C4-2B (cell line): Measurements from ENCODE around the gene TMEM134.

Experiments used
- H3K27ac ChIP-seq: fragments of 450-650 bp; 2 replicates; pipeline ENCODE4 v1.5.1; 2017
- CTCF ChIP-seq: fragments of 450-650 bp; conservative IDR thresholded peaks from 2 replicates; pipeline ENCODE4 v1.5.1; 2017; ENCODE audit warnings: mild to moderate bottlenecking
- ZFX ChIP-seq: fragments of 450-650 bp; IDR thresholded peaks from 2 replicates; pipeline ENCODE4 v1.6.1; 2017

Gene TMEM134

GRCh38 chr11:67465189-67465510, 3.9 kb downstream of the TMEM134 start:
- TF ChIP-seq CTCF (no peak), ZFX (no peak)
- H3K27ac ChIP-seq: peak overlapping the region; percentile 97

GRCh38 chr11:67464411-67465188, 4.5 kb downstream of the TMEM134 start:
- TF ChIP-seq ZFX: 0 out of 2 replicates have a peak, but pooled peaks have one; percentile 40
- TF ChIP-seq CTCF: no peak
- H3K27ac ChIP-seq: peak overlapping the region; percentile 97

GRCh38 chr11:67463680-67464410, 5.2 kb downstream of the TMEM134 start:
- H3K27ac ChIP-seq: peak overlapping the region; percentile 97
- TF ChIP-seq ZFX: no peak; the same call in 1 of the 2 replicates
- no peak for TF ChIP-seq CTCF

GRCh38 chr11:67463186-67463585, 5.9 kb downstream of the TMEM134 start:
- peak overlapping the region; percentile 97 for H3K27ac ChIP-seq
- TF ChIP-seq CTCF: no peak

- no peak overlapping the region for H3K27ac ChIP-seq
- TF ChIP-seq ZFX (no peak), CTCF (no peak)
Observed at GRCh38 chr11:67458266-67458665, 10.8 kb downstream of the TMEM134 start.

GRCh38 chr11:67457453-67457852, 11.6 kb downstream of the TMEM134 start:
- TF ChIP-seq CTCF: no peak
- no peak for TF ChIP-seq ZFX
- H3K27ac ChIP-seq: no peak overlapping the region

DNA sequence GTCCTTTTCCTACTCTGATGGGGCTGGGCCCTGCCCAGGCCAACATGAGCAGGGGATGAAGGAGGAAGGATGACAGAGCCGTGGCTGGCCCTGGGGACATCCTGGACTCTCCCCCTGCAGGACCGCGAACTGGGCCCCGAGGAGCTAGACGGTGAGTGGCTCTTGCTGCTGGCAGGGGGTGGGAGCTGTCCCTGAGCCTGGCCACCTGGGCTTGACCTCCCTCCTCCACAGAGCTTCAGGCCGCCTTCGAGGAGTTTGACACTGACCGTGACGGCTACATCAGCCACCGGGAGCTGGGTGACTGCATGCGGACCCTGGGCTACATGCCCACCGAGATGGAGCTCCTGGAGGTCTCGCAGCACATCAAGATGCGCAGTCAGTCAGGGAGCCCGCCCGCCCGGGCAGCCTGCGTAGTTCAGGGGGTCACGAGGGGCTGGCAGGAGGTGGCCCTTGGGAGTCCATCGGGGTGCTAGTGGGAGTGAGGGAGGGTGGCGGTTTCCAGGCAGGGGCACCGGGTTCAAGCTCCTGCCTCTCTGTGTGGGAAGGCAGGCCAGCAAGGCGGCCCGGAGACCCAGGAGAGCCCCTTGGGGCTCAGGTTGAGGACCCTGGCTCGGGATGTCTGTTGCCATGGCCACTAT, 12.9 kb downstream of the TMEM134 start:
- TF ChIP-seq ZFX (no peak), CTCF (no peak)
- no peak overlapping the region for H3K27ac ChIP-seq
